ENCODE data around the gene LRRC27. TPM values are rescaled to one million over a fixed set of nuclear protein-coding genes. Genes with fewer than 3 reads are reported as not detected.

Gene LRRC27
- polyA plus RNA-seq, 3 donors = 3.6 to 12.8 (median 3.6) TPM

DNA sequence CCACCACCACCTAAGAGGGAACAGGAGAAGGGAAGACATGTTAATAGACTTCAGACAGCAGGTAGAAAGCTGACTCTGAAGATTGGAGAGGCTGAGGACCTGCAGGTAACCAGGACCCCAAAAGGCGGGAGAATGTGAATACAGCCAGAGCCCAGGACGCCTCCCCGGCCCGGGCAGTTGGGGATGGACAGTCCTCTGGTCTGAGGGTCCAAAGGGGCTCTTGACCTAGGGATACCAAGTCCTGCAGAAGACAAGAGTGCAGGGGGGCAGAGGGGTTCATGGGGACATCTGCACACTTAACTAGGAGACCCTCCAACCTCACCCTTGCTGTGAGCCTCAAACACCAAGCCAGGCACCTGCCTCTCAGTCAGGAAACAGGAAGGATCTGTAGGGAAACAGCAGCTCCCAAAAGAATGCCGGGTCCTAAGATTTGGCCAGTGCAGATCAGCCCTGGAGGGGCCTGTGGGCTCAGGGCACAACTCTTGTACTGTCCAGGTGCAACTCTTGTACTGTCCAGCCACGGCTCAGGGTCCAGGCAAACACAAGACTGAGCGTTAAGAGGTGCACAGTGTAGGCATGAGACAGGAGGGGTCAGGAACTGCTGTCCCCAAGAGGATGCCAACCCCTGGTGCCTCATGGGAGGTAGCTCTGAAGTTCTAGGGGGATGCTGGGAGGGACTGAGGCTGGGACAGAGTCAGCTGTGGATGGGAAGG, 22.0 kb upstream of the LRRC27 start:
- no peak overlapping the region for H2AFZ ChIP-seq (ENCODE audit: insufficient read depth, low read depth, low read length, poor library complexity, severe bottlenecking)
- H3K4me3 ChIP-seq (replicated peaks in 1 of 3; ENCODE audit: low read depth in 2 of 3, low read length in 3 of 3) = no peak overlapping the region
- H3K4me1 ChIP-seq (ENCODE audit: control insufficient read depth in 1 of 2, insufficient read depth in 2 of 2, low read length in 2 of 2) = peaks cover 16 to 24% of the 10 kb centered on the region in 2 donors
- TF ChIP-seq, protein P1, sequence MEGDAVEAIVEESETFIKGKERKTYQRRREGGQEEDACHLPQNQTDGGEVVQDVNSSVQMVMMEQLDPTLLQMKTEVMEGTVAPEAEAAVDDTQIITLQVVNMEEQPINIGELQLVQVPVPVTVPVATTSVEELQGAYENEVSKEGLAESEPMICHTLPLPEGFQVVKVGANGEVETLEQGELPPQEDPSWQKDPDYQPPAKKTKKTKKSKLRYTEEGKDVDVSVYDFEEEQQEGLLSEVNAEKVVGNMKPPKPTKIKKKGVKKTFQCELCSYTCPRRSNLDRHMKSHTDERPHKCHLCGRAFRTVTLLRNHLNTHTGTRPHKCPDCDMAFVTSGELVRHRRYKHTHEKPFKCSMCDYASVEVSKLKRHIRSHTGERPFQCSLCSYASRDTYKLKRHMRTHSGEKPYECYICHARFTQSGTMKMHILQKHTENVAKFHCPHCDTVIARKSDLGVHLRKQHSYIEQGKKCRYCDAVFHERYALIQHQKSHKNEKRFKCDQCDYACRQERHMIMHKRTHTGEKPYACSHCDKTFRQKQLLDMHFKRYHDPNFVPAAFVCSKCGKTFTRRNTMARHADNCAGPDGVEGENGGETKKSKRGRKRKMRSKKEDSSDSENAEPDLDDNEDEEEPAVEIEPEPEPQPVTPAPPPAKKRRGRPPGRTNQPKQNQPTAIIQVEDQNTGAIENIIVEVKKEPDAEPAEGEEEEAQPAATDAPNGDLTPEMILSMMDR (IDR thresholded peaks at IDR 0.05) = no peak
- peak overlapping the region in 1 of 7 donors; percentile 37 for H3K27ac Mint-ChIP-seq
- H3K27me3 Mint-ChIP-seq (ENCODE audit: low read depth in 3 of 3) = peaks cover 23 to 35% (median 30%) of the 10 kb centered on the region in 3 donors
- H4K20me1 ChIP-seq (ENCODE audit: insufficient read depth, low read length) = peaks cover 21% of the 10 kb centered on the region
- no peak overlapping the region for H3K4me2 ChIP-seq (replicated peaks; ENCODE audit: extremely low read depth, low read length, poor library complexity, severe bottlenecking)
- H3K79me2 ChIP-seq (ENCODE audit: insufficient read depth, low read length) = peaks cover 15% of the 10 kb centered on the region
- peaks cover 0 to 7% of the 10 kb centered on the region in 2 donors for H3K9me3 ChIP-seq (replicated peaks in 1 of 2; ENCODE audit: control insufficient read depth in 1 of 2, insufficient read depth in 1 of 2, low read length in 2 of 2)
- 98% methylated on average over 6 of the region's 7 CpGs for WGBS (ENCODE audit: insufficient coverage)
- H3K4me1 Mint-ChIP-seq = peaks cover 23% of the 10 kb centered on the region
- H3K27ac ChIP-seq (ENCODE audit: low read depth in 1 of 2, low read length in 2 of 2) = no peak overlapping the region
- no peaks in the 10 kb centered on the region for H3K36me3 ChIP-seq (replicated peaks in 1 of 2; ENCODE audit: control insufficient read depth in 1 of 2, insufficient read depth in 2 of 2, low read length in 2 of 2)
- peaks cover 12% of the 10 kb centered on the region in 2 donors for H3K36me3 Mint-ChIP-seq
- peaks cover 4 to 33% of the 10 kb centered on the region in 2 donors for H3K27me3 ChIP-seq (ENCODE audit: control insufficient read depth in 2 of 2, insufficient read depth in 2 of 2, low read length in 2 of 2)
- peaks cover 0 to 14% (median 8%) of the 10 kb centered on the region in 7 donors for H3K9me3 Mint-ChIP-seq
- no peak for DNase-seq
- H3K4me3 Mint-ChIP-seq = peak overlapping the region; percentile 24 to 74
- intact Hi-C loops (cut with micrococcal nuclease) = loop anchor here (2.0 to 10.0 kb wide), 9 partner anchors 21 to 1065 kb away; partner anchors contain the start of genes INPP5A (in 2 of the 2), ECHS1 (in 1 of the 2) and PAOX (in 1 of the 2)
- no peak overlapping the region for H3K9ac ChIP-seq (ENCODE audit: insufficient read depth, low read length, poor library complexity, severe bottlenecking)

- H2AFZ ChIP-seq (ENCODE audit: insufficient read depth, low read depth, low read length, poor library complexity, severe bottlenecking) = no peak overlapping the region
- Mint-ChIP-seq H3K36me3 (peaks cover 8% of the 10 kb centered on the region in 2 donors), H3K9me3 (peaks cover 0 to 13% (median 8%) of the 10 kb centered on the region in 7 donors), H3K4me3 (no peak overlapping the region), H3K27me3 (ENCODE audit: low read depth in 3 of 3) (peaks cover 20 to 29% (median 26%) of the 10 kb centered on the region in 3 donors), H3K27ac (no peak overlapping the region), H3K4me1 (peaks cover 18% of the 10 kb centered on the region)
- TF ChIP-seq, protein P1 (IDR thresholded peaks at IDR 0.05) = no peak
- H3K4me1 ChIP-seq (ENCODE audit: control insufficient read depth in 1 of 2, insufficient read depth in 2 of 2, low read length in 2 of 2) = peaks cover 16 to 24% of the 10 kb centered on the region in 2 donors
- peaks cover 14% of the 10 kb centered on the region for H4K20me1 ChIP-seq (ENCODE audit: insufficient read depth, low read length)
- intact Hi-C loops (cut with micrococcal nuclease) = loop anchor here in 1 of 2 donors (5.0 kb wide), 1 partner anchor 226 kb away; the partner anchor contains the start of gene INPP5A
- no peaks in the 10 kb centered on the region for H3K36me3 ChIP-seq (replicated peaks in 1 of 2; ENCODE audit: control insufficient read depth in 1 of 2, insufficient read depth in 2 of 2, low read length in 2 of 2)
- H3K9ac ChIP-seq (ENCODE audit: insufficient read depth, low read length, poor library complexity, severe bottlenecking) = no peak overlapping the region
- peaks cover 0 to 7% of the 10 kb centered on the region in 2 donors for H3K9me3 ChIP-seq (replicated peaks in 1 of 2; ENCODE audit: control insufficient read depth in 1 of 2, insufficient read depth in 1 of 2, low read length in 2 of 2)
- H3K27me3 ChIP-seq (ENCODE audit: control insufficient read depth in 2 of 2, insufficient read depth in 2 of 2, low read length in 2 of 2) = peaks cover 4 to 26% of the 10 kb centered on the region in 2 donors
- 89% methylated on average over 17 of the region's 17 CpGs for WGBS (ENCODE audit: insufficient coverage)
- peaks cover 12% of the 10 kb centered on the region for H3K79me2 ChIP-seq (ENCODE audit: insufficient read depth, low read length)
- no peak overlapping the region for H3K27ac ChIP-seq (ENCODE audit: low read depth in 1 of 2, low read length in 2 of 2)
- H3K4me3 ChIP-seq (replicated peaks in 1 of 3; ENCODE audit: low read depth in 2 of 3, low read length in 3 of 3) = no peak overlapping the region
- no peak for DNase-seq
- no peak overlapping the region for H3K4me2 ChIP-seq (replicated peaks; ENCODE audit: extremely low read depth, low read length, poor library complexity, severe bottlenecking)
Measured at GRCh38 chr10:132310701-132311337, 21.2 kb upstream of the LRRC27 start.
